HEK293T (cell line): Measurements from ENCODE around the gene FHOD1.

Experiments
- ARNT ChIP-seq: fragments of 450-650 bp; IDR thresholded peaks from 2 replicates; pipeline ENCODE4 v1.6.1; 2017; ENCODE audit warnings: mild to moderate bottlenecking
- BHLHE40 ChIP-seq: fragments of 450-650 bp; IDR thresholded peaks from 2 replicates; pipeline ENCODE4 v1.6.1; 2016; ENCODE audit warnings: mild to moderate bottlenecking, moderate library complexity, borderline replicate concordance
- CTBP1 ChIP-seq: fragments of 450-650 bp; IDR thresholded peaks from 2 replicates; pipeline ENCODE4 v1.6.1; 2016; ENCODE audit warnings: borderline replicate concordance
- FOXA1 ChIP-seq: fragments of 450-650 bp; IDR thresholded peaks from 2 replicates; pipeline ENCODE4 v1.6.1; 2016; ENCODE audit warnings: mild to moderate bottlenecking
- FOXK2 ChIP-seq: fragments of 450-650 bp; IDR thresholded peaks from 2 replicates; pipeline ENCODE4 v1.6.1; 2016; ENCODE audit warnings: mild to moderate bottlenecking
- FOXM1 ChIP-seq: fragments of 450-650 bp; IDR thresholded peaks from 2 replicates; pipeline ENCODE4 v1.6.1; 2017; ENCODE audit warnings: mild to moderate bottlenecking, borderline replicate concordance
- L3MBTL2 ChIP-seq: fragments of 450-650 bp; conservative IDR thresholded peaks from 2 replicates; pipeline ENCODE4 v1.6.1; 2016; ENCODE audit warnings: mild to moderate bottlenecking
- LEF1 ChIP-seq: fragments of 450-650 bp; IDR thresholded peaks from 2 replicates; pipeline ENCODE4 v1.6.1; 2017; ENCODE audit warnings: mild to moderate bottlenecking, borderline replicate concordance
- NFRKB ChIP-seq: fragments of 450-650 bp; IDR thresholded peaks from 2 replicates; pipeline ENCODE4 v1.6.1; 2016; ENCODE audit warnings: mild to moderate bottlenecking, moderate library complexity
- SP1 ChIP-seq: fragments of 450-650 bp; IDR thresholded peaks from 2 replicates; pipeline ENCODE4 v1.6.1; 2017
- SUZ12 ChIP-seq: fragments of 450-650 bp; IDR thresholded peaks from 2 replicates; pipeline ENCODE4 v1.6.1; 2016; ENCODE audit warnings: mild to moderate bottlenecking
- TARDBP ChIP-seq: fragments of 450-650 bp; IDR thresholded peaks from 2 replicates; pipeline ENCODE4 v1.6.1; 2016
- ZNF384 ChIP-seq: fragments of 450-650 bp; IDR thresholded peaks from 2 replicates; pipeline ENCODE4 v1.6.1; 2016

DNA sequence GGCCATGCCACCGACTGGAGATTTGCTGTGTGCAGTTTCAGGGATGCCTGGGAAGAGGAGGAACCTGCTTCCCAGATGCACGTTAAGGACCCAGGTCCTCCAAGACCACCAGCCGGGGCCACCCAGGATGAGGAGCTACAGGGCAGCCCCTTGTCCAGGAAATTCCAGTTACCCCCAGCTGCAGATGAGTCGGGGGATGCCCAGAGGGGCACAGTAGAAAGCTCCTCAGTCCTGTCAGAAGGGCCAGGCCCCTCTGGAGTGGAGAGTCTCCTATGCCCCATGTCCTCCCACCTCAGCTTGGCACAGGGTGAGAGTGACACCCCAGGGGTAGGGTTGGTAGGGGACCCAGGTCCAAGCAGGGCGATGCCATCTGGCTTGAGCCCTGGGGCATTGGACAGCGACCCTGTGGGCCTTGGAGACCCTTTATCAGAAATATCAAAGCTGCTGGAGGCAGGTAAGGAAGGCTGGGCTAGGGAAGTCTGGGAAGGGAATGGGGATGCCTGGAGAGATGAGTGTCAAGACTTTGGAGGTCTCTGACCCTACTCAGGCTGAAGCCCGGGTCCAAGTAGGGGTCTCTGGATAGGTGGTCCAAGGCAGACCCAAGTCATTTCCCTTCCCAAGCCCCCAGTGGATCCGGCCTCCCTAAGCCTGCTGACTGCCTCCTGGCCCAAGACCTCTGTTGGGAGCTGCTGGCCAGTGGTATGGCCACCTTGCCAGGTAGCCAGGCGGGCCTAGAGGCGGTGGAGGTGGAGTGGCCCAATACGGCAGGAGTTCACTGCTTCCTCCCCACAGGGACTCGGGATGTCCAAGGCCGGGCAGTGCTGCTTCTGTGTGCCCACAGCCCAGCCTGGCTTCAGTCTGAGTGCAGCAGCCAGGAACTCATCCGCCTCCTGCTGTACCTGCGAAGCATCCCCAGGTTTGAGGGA is 33.1 kb upstream of the FHOD1 start:
- no peak for TF ChIP-seq BHLHE40
- TF ChIP-seq FOXM1 = no peak
- no peak for TF ChIP-seq LEF1
- no peak for TF ChIP-seq SUZ12
- no peak for TF ChIP-seq FOXK2
- TF ChIP-seq TARDBP = no peak
- TF ChIP-seq SP1 = no peak
- TF ChIP-seq NFRKB = no peak
- no peak for TF ChIP-seq CTBP1
- TF ChIP-seq ARNT = no peak
- TF ChIP-seq L3MBTL2 = no peak
- TF ChIP-seq FOXA1 = no peak
- TF ChIP-seq ZNF384 = no peak
